Ecto neural progenitor cell (in vitro differentiated cells): ENCODE data around the gene ADM5.

Experiments used
- DNase-seq: peaks from one replicate; pipeline ENCODE4 v3.0.0-alpha.2; 2018; ENCODE audit warnings: low spot score

Gene ADM5

DNA sequence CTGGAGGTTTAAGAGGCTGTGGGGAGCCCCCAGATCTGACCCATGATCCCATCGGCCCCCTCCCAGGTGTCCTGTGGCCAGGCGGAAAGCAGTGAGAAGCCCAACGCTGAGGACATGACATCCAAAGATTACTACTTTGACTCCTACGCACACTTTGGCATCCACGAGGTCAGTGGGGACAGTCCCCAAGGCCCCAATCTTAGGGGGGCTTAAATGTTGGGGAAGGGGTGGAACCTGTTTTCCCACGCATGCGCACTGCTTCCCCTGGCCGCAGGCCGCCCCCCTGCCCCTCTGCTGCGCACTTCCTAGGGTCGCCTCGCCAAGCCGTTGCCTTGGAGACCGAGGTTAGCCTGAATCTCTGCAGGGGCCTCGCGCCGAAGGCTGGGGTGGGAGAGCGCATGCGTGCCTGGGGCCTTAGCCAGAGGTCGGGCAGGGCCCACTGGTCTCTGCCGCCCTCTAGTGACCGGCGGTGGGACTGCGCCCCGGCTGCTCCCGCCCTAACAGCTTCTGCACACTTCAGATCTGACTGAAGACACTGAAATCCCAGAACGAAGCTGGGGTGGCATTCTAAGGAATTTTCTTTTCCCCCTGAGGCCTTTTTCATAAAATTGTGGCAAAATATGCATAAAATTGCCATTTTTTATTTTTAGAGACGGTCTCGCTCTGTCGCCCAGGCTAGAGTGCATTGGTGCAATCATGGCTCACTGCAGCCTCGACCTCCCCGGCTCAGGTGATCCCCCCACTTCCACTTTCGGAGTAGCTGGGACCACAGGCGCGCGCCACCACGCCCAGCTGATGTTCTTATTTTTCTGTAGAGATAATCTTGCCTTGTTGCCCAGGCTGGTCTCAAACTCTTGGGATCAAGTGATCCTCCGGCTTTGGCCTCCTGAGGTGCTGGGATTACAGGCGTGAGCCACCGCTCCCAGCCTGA, 8.7 kb upstream of the ADM5 start:
- DNase-seq, result peak; percentile 99

DNA sequence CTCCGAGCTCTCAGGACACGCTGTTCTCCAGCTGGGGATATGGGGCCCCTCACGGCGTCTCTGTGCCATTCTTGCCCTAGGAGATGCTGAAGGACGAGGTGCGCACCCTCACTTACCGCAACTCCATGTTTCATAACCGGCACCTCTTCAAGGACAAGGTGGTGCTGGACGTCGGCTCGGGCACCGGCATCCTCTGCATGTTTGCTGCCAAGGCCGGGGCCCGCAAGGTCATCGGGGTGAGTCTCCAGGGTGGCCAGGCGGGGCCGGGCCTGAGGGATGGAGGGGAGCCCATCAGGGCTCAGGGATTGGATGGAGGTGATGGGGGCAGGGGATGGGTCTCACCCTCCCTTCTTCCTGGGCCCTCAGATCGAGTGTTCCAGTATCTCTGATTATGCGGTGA, 7.6 kb upstream of the ADM5 start:
- DNase-seq, result no peak

DNA sequence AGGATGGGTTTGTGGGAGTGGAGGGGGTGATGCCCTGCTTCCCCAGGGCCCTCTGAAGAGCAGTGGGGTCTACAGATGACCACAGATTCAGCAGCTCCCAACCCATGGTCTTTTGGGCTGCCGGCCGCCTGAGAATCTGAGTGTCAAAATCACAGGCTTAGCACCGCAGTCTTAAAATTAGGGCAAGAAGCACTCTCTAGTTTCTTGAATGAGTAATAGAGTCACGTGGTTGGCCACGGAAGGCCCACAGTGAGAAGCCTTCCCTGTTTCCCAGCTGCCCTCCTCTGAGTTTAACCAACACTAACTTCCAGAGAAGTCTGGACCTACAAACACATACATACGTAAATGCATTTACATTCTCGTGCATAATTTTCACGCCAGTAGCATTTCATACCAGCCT, 7.1 kb upstream of the ADM5 start:
- DNase-seq, result no peak

DNA sequence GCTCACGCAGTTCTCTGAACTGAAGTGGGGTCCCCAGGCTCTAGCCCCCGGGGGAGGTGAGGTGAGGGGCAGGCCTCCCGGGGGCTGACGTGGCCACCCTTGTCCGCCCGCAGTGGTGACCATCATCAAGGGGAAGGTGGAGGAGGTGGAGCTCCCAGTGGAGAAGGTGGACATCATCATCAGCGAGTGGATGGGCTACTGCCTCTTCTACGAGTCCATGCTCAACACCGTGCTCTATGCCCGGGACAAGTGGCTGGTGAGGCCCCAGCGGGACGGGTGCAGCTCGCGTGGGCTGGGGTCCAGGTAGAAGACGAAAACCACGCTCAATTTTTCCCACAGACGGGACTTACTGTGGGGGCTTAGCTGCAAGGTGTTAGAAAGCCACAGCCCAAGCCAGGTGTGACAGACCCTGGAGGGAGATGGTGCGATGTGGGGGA, 5.6 kb upstream of the ADM5 start:
- no peak for DNase-seq

DNA sequence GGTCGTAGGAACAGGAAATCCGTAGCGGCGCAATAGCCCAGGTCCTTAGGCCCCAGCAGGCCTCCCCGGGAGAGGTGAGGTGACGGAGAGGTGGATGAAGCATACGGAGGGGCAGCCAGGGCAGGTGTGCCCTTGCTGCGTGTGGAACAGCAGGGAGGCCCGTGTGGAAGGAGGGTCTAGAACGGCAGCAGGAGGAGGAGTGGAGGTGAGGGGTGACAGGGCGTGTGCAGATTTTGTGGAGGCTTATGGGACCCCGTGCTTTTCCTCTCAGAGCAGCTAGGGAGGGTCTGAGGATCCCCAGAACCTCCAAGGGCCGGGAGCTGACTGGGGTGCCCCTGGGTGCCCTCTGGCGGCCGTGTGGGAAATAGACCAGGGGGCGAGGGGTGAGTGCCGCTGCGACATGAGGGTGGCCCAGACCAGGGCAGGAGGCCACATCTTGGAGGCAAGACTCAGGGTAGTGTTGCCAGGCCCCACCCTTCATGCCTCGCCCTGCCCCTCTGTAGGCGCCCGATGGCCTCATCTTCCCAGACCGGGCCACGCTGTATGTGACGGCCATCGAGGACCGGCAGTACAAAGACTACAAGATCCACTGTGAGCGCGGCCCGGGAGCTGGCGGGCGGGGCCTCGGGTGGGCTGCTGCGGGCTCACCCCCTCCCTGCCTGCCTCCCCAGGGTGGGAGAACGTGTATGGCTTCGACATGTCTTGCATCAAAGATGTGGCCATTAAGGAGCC, 5.0 kb upstream of the ADM5 start:
- peak; percentile 63 for DNase-seq

DNA sequence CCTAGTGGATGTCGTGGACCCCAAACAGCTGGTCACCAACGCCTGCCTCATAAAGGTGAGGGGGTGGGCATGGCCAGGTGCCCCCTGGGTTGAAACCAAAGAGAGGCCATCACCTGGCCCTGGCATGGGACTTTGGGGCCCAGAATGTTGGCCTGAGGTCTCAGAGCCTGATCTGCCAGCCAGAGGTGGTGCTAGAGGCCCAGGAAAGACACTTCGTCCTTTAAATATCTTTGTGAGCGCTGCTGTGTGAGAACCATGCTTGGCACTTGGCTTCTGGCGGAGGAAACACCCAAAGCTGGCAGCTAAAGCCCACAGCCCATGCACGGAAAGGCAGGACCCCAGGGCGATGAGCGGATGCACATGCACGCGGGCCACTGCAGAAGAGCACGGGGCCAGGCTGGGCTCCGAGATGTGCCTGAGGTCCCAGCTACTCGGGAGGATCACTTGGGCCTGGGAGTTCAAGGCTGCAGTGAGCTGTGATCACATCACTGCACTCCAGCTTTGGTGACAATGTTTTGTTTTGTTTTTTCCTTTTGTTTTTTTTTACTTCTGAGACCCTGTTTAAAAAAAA, 4.3 kb upstream of the ADM5 start:
- no peak for DNase-seq

DNA sequence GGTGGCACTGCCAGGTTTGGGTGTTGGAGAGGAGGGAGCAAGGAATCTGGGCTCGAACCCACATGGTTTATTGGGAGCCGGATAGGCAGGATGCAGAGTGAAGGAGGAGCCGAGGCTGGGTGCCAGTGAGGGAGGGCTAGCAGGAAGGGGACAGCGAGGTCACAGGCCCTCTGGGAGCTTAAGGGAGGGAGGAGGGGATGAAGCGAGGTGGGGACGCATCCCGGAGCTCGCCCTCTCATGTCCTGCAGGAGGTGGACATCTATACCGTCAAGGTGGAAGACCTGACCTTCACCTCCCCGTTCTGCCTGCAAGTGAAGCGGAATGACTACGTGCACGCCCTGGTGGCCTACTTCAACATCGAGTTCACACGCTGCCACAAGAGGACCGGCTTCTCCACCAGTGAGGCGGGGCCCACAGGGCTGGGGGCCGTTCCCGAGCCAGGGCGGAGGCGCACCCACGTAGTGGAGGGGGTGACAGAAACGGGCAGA, 3.5 kb upstream of the ADM5 start:
- DNase-seq, result no peak

DNA sequence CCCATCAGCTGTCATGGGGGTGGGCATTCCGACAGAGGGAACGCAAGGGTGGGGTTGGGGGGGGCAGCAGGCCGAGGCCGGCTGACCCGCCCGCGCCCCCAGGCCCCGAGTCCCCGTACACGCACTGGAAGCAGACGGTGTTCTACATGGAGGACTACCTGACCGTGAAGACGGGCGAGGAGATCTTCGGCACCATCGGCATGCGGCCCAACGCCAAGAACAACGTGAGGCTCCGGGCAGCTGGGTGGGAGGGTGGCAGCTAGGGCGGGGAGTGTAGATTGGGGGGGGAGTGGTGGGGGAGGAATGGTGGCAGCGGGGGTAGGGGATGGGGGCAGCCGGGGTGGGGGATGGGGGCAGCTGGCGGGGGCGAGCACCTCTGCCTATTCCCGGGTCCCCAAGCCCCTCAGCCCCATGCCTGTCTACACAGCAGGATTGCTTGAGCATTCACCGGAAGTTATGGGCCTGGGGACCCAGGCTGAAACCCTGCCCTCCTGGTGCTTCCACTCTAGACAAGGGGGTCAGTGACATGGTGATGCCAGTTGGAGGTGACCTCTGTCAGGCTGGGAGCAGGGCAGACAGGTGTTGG, 2.8 kb upstream of the ADM5 start:
- DNase-seq, result no peak

DNA sequence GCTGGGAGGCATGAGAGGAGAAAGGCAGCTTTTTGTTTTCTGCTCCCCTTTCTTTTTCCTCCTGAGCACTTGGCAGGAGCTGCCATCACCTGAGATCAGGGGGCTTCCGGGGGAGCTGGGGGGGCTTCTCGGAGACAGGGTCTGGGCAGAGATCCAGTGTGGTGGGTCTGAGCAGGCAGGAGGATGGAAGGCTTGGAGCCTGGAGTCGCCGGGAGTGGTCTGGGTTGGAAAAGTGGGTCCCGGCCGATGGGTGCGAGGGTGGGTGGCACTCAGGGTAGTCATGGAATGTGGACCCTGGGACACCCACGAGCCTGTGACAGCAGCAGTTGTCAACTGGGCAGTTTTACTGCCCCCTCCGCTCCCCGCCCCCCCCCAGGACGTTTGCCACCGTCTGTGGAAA, 2.2 kb upstream of the ADM5 start:
- DNase-seq, result no peak

DNA sequence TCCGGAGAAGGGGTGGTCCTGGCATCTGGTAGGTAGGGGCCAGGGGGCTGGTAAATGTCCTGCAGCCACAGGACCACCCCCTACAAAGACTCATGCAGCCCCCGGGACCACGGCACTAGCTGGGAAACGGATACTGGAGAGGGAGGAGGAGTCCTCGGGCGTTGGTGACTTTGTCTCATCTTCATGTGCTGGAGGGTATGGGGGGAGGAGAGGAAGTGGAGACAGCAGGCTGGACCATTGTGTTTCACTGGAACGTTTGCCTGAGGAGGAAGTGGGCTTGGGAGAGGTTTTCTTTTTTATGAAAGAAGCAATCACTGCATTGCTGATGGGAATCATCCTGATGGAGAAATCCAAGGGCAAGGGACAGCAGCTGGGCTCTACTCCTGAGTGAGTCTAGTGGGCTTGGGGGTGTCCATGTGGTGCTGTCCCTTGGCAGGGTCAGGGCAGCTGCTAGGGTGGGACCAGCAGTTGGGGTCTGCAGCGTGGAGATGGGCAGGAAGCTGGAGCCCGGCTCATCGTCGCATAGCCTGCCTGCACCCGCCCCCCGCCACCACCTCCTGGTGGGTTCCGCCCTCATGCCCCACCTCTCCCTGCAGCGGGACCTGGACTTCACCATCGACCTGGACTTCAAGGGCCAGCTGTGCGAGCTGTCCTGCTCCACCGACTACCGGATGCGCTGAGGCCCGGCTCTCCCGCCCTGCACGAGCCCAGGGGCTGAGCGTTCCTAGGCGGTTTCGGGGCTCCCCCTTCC, 1.7 kb upstream of the ADM5 start:
- DNase-seq, result no peak

DNA sequence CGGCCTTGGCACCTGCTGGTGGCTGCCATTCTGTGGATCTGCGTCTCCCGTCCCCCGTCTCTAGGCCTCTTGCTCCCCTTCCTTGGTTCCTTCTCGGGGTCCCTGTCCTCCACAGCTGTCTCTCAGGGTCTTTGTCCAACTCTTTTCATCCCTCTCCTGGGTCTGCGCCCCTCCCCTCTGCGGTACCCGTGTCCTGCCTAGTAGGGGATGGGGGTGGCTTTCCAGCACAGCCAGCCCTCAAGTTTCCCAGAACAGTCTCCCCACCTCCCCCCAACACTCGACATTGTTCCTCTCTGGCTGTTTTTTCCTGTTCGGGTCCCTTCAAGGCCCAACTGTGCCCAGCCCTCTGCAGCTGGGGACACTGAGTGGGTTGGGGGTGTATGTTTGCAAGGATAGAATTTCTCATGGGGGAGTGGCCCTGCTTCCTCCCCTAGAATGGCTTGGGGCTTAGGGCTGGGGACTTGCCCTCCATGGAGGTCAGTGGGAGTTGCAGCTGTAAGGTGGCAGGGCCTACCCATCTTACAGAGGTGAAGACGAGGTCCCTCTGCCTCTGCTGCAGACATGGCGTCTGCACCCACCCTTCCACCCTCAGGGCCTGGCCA, 762 bp upstream of the ADM5 start:
- no peak for DNase-seq

DNA sequence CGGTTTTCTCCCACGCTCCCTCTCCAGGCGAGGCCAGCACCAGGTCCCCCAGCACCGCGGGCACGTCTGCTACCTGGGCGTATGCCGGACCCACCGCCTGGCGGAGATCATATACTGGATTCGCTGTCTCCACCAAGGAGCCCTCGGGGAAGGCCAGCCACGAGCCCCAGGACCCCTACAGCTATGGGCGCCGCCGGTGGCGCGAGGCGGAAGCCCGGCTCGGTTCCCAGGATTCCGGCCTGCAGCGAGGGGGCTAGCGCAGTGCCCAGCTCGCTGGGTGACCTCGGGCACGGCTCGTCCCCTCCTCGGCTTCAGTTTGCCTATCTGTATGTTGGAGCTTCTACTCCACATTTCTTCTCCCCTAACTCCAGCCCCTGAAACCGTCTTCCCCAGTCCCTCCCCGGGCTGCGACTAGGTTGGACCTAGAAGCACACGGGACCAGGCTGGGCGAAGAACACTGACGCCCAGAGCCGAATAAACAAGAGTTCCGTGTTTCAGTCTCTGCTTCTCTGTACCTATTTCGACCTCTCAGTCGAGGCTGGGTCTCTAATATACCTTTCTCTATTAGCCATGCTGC, 773 bp downstream of the ADM5 start:
- no peak for DNase-seq

DNA sequence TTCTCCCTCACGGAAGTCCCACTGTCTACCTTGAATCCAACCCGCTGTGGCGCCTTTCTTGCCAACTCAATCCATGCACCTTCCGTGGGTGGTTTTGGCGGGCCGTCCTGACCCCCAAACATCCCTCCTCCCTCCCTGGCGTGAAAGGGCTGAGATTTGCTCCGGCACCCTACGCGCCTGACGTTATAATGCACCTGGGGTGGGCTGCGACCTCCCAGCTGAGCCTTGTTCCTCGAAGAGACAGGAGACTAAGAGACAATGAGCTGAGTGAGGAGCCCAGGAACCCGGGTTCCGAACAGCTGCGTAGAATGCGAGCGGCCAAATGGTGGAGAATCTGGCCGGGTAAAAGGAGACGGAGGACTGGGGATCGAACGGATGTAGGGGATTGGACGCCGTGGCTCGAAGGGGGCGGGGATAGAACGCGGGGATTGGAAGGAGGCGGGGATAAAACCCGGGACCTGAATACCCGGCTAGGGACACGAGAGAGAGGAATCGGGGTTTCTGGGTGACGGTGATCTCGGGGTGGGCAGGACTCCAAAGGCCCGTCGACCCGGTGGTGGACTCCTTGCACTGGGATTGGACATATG, 1.4 kb downstream of the ADM5 start, which contains the start of gene CPT1C:
Gene CPT1C (plus strand): TSS at position 461 of the 587 bp plus-strand sequence. CDS start 1,137 bp downstream, outside the sequence.
- peak; percentile 93 for DNase-seq

DNA sequence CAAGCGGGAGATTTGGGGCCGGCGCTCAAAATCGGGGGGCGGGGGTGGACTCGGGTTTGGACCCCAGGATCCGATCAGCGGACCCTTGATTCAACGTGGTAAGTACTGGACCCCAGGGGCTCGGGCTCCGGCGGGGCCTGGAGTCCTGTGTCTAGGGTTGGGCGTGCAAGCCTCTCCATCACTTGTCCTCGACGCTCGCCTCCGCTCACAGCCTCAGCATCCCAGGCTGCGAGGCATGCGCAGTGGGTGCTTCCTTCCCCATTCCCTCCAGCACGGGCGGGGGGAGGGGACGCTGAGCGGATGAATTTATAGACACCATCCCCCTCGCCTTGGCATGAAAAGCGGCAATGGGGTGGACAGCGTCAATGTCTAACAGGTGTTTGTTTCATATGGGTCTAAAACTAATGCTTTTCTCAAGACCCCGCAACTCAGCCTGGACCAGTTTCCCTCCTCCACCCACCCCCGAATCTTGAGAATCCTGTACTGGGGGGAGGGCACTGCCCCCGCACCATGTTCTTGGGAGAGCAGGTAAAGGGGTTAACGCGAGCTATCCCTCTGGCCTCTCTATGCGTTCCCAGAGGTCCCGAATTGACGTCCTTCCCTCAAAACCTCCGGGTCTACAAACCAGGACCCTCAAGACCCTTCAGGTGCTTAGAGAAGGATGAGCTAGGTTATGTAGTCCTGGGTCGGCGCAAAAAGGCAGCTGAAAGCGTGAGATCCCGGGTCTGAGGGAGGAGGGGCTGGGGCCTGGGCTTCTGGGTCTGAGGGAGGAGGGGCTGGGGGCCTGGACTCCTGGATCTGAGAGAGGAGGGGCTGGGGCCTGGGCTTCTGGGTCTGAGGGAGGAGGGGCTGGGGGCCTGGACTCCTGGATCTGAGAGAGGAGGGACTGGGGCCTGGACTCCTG, 2.1 kb downstream of the ADM5 start:
- DNase-seq, result peak; percentile 88

DNA sequence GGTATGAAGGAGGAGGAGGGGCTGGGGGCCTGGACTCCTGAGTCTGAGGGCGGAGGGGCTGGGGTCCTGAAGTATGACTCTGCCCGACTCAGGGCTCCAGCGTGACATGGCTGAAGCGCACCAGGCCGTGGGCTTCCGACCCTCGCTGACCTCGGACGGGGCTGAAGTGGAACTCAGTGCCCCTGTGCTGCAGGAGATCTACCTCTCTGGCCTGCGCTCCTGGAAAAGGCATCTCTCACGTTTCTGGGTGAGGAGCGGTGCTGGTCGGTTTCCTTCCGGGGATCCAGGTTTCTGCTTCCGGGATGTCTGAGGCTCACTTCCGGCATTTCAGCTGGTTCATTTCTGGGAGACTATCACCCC, 2.7 kb downstream of the ADM5 start:
- no peak for DNase-seq

DNA sequence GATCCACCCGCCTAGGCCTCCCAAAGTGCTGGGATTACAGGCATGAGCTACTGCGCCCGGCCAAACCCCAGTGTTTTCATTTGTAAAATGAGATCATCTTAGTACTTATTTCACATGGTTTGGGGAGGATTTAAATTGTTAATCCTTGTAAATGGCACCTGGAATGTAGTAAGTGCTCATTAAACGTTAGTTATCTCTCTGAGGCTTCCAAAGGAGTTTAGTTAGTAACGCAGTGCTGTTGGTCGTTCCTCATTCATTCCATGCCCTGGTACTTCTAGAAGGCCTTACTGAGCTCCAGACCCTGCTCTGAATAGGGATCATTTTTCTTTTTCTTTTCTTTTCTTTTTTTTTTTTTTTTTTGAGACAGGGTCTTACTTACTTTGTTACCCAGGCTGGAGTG, 6.7 kb downstream of the ADM5 start:
- no peak for DNase-seq

DNA sequence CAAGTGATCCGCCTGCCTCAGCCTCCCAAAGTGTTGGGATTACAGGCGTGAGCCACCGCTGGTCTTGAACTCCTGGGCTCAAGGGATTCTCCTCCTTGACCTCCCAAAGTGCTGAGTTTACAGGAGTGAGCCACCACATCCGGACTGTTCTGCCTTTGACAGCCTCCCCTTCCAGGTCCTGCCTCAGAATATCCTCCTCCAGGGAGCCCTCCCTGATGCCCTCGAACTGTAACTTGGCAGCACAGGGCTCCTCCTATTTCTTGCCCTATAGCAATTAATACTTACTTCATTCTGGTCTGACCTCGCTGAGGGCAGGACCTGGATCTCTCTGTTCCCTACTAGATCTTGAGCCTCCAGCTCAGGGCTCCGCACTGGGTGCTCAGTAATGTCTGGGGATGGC, 7.5 kb downstream of the ADM5 start:
- DNase-seq, result no peak

DNA sequence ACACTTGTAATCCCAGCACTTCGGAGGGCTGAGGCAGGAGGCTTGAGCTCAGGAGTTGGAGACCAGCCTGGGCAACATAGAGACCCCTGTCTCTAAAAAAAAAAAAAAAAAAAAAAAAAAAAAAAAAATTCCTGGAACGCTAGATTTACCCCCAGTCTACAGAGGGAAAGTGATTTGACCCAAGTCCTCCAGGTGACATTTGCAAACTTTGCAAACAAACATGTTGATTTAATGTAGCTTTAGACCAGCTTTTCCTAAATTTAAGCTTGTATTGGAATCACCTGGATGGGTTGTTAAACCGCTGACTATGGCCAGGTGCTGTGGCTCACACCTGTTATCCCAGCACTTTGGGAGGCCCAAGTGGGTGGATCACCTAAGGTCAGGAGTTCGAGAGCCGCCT, 10.0 kb downstream of the ADM5 start:
- no peak for DNase-seq

DNA sequence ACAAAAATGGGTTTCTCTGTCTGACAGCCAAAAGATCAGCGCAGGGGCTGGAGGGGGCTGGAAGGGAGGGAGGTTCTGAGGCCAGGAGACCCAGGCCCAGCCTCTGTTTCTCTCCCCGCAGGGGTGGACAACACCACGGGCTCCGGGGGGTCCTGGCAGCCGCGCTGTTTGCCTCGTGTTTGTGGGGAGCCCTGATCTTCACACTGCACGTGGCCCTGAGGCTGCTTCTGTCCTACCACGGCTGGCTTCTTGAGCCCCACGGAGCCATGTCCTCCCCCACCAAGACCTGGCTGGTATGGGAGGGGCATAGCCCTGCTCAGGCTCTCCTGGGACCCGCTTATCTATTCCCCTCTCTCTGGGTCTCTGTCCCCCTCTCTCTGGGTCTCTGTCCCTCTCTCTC, 11.2 kb downstream of the ADM5 start:
- no peak for DNase-seq
